HG02759 (cell line): ENCODE data around the gene GPX6.
A peak's percentile ranks its signal among the peaks of the same experiment; 100 is the strongest.
"Not testable (repeated sequence)": the region's sequence is repeated elsewhere in the genome, so short reads cannot be mapped to it uniquely, and the experiment has no call there.

Experiments used
- ATAC-seq: cut with Tn5 transposase; IDR thresholded peaks from one replicate; pipeline ENCODE4 v1.9.1; 2021; ENCODE audit warnings: mild to moderate bottlenecking, moderate library complexity; ENCODE audit not compliant: unreplicated experiment

The GPX6 gene

DNA sequence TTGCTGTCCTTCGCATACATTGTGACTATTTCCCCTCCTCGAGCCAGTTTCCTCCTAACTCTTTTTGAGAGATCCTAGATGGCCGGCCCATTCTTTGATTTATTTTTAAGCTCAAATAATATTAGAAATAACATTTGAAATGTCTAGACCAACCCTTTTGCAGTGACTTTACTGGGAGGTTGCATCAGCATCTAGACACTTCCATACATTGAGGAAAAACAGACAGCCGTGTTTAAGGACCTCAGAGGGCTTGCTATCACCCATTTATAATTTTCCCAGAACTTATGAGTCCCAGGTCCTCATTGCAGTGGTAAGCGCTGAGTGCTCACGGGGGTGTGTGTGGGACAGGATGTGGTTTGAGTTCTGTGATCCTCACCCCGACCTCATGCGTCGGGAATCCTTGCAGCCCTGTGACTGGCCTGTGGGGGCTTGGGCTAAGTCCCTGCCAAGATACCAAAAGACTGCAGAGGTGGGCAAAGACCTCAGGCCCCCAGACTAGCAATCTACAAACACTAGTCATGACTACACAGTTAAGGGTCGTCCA lies 10.0 kb upstream of the GPX6 start, which contains the start of gene GPX5:
Gene GPX5 (plus strand): TSS at position 386 of the 544 bp plus-strand sequence. CDS start 133 bp downstream, at position 519.
- no peak for ATAC-seq

DNA sequence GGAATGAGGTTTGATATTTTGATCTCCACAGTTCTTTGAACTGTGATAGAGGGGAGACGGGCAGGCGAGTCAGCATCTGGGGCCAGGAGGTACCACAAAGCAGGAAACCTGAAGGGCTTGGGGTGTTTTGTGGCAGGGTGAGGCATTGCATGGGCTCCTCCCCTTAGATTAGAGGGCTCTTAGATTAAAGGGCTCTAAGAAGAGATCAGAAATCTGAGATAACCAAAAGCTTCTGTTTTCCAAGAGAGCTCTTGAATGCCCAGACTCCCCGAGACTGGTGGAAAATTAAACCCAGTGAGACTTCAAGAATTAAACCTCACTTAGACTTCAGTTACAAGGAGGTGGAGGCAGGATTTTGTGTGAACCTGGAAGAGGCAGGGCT lies 7.6 kb upstream of the GPX6 start:
- ATAC-seq, result no peak

DNA sequence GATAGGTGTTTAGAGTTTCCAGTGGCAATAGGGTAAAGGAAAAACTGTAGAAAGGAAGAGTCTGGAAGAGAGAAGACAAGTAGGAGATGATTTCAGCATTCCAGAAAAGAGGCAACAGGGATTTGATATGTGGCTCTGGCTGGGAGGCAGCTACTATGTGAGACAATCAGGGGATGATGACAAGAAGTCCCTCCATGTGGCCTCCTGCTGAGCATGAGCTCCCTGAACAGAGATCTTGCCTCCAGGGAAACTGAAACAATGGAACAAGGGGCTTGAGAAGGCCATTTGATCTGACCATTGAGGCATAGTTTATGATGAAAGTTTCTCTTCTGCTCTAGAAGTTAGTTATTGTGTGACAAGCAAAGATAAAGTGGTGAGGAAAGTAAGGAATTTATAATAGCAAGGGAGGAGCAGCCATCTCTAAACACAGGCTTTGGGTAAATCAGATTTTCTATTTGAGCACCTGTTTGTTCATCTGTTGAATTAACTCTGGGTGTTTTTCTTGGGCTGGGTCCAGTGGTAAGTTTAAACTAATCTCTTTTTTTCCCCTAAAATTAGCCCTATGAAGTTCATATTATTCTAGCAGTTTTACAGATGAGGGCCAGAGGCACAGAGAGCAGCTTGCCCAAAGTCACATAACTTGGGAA lies 7.1 kb upstream of the GPX6 start:
- no peak for ATAC-seq

DNA sequence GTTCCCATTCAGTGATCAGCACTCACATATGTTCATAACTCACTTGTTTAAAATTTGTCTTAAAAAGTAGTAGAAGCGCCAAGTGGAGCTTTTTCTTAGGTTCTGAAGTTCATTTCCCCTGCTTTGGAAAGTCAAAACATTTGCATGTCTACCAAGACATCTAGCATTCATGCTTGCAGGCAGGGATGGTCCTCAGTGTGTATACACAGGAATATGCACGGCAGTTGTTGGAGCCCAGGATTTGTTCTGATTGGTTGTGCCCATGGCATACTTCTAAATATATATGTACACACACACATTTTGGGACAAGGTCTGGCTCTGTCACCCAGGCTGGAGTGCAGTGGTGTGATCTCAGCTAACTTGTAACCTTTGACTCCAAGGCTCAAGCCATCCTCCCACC lies 2.4 kb upstream of the GPX6 start:
- ATAC-seq, result no peak

DNA sequence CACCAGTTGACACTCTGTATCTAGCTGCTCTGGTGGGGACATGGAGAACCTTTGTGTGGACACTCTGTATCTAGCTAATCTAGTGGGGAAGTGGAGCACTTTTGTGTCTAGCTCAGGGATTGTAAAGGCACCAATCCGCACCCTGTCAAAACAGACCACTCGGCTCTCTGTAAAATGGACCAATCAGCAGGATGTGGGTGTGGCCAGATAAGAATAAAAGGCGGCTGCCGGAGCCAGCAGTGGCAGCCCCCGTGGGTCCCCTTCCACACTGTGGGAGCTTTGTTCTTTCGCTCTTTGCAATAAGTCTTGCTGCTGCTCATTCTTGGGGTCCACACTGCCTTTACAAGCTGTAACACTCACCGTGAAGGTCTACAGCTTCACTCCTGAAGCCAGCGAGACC lies 3.2 kb downstream of the GPX6 start:
- ATAC-seq, result not testable (repeated sequence)

DNA sequence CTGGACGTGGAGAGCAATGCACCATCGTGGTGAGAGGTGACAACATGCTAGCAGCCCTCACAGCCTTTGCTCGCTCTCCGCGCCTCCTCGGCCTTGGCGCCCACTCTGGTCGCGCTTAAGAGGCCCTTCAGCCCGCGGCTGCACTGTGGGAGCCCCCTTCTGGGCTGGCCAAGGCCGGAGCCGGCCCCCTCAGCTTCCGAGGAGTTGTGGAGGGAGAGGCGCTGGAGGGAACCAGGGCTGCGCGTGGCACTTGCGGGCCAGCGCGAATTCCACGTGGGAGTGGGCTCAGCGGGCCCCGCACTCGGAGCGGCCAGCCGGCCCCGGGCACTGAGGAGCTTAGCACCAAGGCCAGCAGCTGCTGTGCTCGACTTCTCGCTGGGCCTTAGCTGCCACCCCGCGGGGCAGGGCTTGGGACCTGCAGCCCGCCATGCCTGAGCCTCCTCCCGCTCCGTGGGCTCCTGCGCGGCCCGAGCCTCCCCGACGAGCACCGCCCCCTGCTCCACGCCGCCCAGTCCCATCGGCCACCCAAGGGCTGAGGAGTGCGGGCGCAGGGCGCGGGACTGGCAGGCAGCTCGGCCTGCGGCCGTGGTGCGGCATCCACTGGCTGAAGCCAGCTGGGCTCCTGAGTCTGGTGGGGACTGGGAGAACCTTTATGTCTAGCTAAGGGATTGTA lies 3.8 kb downstream of the GPX6 start:
- no peak for ATAC-seq

DNA sequence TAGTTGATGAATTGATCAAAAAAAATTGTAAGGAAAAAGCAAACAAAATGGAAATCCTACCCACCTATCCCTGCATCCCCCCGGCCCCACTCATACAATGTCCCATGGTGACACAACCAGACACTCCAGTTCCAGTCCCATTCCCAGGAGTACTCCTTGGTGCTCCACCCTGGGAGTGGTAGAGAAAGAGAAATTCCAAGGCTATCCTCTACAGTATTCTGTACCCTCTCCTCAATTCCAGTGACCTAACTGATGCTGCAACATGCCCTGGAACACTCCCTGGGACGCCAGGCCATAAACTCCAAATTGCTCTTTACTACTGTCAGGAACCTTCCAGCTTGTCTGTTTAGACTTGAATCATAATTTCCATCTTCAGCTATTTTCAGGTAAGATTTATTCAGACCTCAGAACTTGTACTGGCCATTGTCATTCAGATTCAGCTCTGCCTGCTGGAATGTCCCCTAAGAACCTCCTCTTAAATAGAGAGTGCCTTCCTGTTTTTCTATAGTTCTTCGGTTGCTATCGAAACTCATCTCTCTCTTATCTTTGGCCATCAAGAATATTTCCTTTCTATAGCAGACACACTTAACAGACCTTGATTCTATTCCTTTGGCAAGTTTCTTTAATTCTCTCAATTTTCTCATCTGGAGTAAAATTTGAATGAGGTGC lies 8.7 kb downstream of the GPX6 start:
- ATAC-seq, result no peak

DNA sequence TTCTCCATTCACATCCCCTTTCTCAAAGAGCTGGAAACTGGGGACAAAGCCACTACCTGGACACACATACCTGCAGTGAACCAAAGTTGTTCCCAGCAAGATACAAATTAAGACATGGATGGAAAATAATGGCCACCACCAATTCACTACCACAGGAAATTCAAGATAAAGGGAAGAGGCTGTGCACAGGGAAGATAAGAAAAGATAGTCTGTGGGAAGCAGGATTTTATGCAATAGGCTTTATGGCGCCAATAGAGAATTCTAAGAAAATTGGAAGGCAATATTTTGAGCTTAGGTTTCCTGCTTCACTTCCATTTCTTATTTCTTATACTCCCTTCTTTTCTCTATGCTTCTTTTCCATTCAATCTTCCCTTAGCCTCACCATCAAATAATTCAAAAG lies 9.9 kb downstream of the GPX6 start:
- no peak for ATAC-seq

DNA sequence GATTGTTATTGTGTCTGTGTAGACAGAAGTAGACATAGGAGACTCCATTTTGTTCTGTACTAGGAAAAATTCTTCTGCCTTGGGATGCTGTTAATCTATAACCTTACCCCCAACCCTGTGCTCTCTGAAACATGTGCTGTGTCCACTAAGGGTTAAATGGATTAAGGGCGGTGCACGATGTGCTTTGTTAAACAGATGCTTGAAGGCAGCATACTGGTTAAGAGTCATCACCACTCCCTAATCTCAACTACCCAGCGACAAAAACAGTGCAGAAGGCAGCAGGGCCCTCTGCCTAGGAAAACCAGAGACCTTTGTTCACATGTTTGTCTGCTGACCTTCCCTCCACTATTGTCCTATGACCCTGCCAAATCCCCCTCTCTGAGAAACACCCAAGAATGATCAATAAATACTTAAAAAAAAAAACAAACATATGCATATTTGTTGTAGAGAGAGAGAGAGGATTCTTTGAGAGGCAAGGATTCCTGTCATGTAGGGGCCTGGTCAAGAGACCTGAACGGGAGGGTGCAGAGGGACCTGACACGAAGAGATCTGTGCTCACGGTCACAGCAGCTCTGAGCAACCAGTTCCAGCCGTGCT lies 12.8 kb downstream of the GPX6 start:
- not testable (repeated sequence) for ATAC-seq

DNA sequence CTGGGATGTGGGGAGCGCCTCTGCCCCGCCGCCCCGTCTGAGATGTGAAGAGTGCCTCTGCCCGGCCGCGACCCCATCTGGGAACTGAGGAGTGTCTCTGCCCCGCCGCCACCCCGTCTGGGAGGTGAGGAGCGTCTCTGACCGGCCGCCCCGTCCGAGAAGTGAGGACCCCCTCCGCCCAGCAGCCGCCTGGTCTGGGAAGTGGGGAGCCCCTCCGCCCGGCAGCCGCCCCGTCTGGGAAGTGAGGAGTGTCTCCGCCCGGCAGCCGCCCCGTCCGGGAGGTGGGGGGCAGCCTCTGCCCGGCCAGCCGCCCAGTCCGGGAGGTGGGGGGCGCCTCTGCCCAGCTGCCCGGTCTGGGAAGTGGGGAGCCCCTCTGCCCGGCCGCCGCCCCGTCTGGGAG lies 13.5 kb downstream of the GPX6 start:
- not testable (repeated sequence) for ATAC-seq

DNA sequence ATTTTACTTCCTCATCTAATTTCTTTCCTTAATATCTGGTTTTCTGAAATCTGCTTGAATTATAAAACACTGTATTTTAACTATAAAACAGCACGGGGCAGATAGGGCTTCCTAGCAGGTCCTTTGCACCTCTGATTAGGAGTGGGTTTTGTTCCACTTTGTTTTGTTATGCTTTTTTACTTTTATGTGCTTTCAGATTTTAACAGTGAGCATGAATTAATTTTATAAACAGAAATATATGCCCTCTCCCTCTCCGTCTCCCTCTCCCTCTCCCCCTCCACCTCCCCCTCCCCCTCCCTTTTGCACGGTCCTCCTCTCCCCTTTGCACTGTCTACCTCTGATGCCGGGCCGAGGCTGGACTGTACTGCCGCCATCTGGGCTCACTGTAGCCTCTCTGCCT lies 14.3 kb downstream of the GPX6 start:
- no peak for ATAC-seq

DNA sequence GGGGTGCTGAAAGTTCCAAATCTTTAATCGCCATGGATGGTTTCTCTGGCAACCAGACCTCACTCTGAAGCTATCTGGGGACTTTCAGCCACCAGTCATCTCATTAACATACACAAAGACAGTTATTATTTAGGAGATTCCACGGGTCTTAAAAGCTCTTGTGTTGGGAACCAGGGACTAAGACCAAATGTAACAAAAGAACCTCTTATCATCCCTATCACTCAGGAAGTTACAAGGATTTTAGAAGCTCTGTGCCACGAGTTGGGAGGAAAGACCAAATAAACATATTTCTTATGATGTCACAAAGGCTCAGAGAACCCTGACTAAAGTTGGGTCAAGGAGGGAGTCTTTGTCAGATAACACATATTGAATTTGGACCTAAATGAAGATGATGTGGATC lies 17.7 kb downstream of the GPX6 start:
- no peak for ATAC-seq

DNA sequence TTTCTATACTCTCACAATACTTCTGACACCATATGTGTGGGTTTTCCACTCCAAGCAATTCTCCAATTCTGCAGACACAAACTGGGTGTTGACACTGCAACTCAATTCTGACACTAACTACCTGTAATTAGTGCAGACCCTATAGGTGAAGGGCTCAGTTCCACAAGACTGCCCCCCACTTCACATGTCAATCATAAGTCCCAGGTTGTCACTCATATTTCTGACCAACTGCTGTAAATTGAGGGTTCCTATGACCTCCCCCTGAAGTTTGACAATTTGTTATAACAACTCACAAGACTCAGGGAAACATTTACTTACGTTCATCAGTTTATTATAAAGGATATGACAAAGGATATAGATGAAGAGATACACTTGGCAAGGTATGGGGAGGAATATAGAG lies 18.3 kb downstream of the GPX6 start:
- no peak for ATAC-seq

DNA sequence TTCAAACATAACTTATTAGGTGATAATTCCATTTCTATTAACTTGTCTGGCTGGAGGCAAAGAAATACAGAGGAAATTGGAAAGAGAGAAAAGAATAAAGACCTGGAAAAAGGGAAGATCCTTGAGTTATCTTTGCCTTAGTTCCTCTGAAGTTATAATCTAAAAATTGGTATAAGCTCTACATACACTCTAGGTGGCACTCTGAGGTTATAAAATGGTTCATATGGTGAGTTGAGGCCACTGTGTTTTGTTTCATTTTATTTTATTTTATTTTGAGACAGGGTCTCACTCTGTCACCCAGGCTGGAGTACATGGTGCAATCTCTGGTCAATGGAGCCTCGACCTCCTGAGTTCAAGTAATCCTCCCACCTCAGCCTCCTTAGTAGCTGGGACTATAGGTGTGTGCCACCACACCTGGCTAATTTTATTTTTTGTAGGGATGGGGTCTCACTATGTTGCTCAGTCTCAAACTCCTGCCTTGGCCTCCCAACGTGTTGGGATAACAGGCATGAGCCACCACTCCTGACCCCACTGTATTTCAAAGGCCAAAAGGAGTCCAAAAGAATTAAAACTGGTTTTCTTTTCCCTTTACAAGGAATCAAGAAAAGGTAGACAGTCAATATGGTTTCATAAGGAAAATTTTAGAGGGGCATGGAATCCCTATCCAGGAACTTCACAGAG lies 19.4 kb downstream of the GPX6 start:
- no peak for ATAC-seq

DNA sequence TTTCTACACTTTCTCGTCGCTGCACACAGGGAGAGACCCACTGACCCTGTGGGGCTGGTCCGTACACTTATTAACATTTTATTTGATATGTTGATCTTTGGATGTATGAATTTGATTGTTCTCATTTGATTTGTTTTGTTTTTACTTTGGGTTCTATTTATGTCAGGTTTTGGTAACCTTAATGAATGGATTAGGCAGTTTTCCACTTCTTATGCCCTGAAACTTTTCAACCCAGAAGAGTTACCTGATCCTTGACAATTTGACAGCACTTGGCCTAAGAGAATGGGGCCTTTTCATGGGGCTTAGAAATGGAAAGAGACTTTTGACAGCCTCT lies 23.6 kb downstream of the GPX6 start:
- ATAC-seq, result no peak

DNA sequence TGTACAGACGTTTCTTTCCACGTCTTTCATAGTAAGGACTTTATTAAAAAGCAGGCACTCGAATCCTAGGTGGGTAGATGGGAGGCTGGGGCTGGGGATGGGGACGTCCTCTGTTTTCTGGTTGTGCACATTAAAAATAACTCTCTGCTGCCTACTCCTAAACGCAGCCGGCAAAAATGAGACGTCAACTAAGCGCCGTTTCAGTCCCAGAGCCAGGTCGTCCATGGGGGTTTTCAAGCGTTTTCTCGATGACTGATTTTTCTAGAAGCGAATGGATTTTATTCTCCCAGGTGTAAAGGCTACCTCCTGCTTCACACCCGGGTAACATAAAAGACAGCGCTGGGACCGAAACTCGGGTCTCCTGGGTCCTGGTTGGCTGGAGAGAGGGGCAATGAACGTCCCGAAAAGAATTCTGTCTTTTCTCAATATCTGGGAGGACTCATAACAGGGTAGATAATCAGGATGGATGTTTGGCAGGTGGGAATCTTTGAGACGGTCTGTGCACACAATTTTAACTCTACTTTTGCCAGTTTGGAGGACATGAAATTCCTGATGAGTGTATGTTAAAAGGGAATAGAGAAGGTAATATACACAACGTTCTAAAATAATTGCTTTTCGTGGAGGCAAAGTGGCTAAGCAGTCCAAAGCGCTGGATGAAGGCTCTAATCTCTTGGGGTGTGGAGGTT lies 25.2 kb downstream of the GPX6 start:
- peak; percentile 19 for ATAC-seq

DNA sequence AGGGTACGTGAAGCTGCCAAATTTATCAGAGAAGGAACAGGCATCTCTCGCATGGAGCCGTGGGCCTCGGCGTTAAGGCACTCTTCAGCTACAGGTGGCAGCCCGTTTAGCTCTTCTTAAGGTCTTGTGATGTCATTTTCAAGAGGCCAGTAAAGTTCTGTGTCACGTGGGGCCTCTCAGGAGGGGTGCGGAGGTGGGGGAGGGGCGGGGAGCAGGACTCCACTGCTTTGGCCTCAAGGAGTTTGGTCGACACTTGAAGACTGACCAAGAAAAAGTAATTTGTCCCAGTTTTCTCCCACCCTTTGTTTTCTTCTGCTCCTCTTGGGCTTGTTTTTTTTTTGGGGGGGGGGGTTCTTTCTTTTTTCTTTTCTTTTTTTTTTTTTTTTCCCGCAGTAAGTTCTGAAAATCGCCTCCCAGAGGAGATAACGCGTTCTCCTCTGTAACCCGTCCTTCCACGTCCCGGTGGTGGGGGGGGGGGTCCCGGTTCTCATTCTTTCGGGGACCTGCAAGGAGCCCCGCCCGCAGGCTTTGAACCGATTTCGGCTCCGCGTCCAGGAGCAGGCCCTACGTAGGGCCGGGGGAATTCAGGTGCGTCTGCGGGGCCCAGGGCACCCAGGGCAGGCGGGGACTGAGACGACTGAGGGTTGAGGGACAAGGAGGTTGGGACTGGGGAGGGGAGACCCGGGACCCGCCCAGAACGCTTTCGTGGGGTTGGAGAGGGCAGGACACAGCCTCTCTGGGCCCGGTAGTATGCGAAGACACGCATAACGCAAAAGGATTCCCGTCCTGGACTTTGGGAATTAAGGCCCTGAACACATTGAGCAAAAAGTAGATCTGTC lies 26.0 kb downstream of the GPX6 start:
- peak; percentile 72 for ATAC-seq

DNA sequence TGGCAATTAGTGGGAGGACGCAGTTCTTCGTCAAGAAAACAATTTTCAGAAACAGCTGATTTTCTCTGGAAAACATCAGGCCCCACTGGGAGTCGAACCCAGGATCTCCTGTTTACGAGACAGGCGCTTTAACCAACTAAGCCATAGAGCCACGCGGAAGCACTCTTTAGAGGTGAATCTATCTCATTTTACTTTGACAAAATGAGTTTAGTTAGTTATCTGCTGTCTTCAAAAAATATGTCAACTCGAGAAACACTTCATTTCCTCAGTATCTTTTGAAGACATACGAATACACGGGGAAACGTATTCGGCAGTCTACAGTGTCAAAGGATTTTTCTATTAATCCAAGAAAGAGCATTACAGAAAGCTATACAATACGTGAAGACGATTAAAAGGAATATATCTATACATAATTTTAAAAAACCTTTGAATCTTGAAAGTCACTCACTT lies 26.7 kb downstream of the GPX6 start:
- no peak for ATAC-seq

DNA sequence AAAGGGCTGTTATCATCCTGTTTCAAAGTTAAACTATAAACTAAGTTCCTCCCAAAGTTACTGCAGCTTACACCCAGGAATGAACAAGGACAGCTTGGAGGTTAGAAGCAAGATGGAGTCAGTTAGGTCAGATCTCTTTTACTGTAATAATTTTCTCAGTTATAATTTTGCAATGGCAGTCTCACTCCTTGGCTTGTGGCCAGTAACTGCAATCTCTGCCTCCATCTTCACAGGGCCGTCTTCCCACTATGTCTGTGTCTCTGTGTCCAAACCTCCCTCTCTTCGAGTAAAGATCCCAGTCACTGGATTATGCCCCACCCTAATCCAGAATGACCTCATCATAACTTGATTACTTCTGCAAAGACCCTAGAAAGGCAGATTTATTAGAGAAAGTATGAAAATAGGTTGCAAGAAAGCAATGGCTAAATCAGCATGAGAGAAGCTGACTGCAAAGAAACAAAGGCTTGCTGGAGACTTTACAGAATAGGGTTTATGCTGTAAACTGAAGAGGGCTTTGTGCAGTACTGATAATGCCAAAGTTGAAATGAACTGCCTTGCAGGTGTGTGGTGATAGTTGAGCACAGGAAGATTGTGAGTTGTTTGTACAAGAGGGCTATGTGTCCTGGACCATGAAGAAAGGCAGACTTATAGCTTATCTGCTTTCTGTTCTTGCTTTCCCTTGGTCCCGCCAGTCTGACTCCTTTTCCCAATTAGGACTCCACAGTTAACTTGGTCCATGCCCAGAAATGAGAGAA lies 28.4 kb downstream of the GPX6 start:
- ATAC-seq, result no peak
